Mammary epithelial cell (primary cell): ENCODE measurements around the gene NFKBIZ.

ENCODE experiments used
- CTCF ChIP-seq, 2 donors: IDR thresholded peaks in 1 of 2; conservative IDR thresholded peaks in 1 of 2; 2 replicates each; pipeline ENCODE4 v1.5.1; 2011 to 2012; ENCODE audit warnings: inconsistent platforms in 2 of 2, low read length in 2 of 2, mild to moderate bottlenecking in 2 of 2, control low read depth in 1 of 2, low read depth in 1 of 2; ENCODE audit not compliant: insufficient read depth in 1 of 2; ENCODE audit errors: extremely low read depth in 1 of 2
- EZH2 ChIP-seq: IDR thresholded peaks from 2 replicates; pipeline ENCODE4 v1.6.1; 2012; ENCODE audit warnings: low read length, inconsistent platforms, borderline replicate concordance

- no peak for TF ChIP-seq CTCF (conservative IDR thresholded peaks at IDR 0.05 in 1 of 2, IDR thresholded peaks at IDR 0.05 in 1 of 2; ENCODE audit: extremely low read depth in 1 of 2, insufficient read depth in 1 of 2, low read depth in 1 of 2, low read length in 2 of 2)
- TF ChIP-seq EZH2, result no peak
Measured at GRCh38 chr3:101900736-101901135, 51.4 kb downstream of the NFKBIZ start.
